Retinal pigment epithelial cell (primary cell): ENCODE measurements around the gene AGMO.

Experiments used
- DNase-seq: peaks from one replicate; pipeline ENCODE4 v3.0.0-alpha.2; 2010; ENCODE audit warnings: low read depth
- H3K4me3 ChIP-seq: 2 replicates; pipeline ENCODE4 v1.5.1; 2011; ENCODE audit warnings: mild to moderate bottlenecking, low read length, control low read depth, moderate library complexity
- TF ChIP-seq, protein P1 (sequence below): conservative IDR thresholded peaks from 2 replicates; pipeline ENCODE4 v1.5.1; 2011; ENCODE audit warnings: low read depth, low read length, control low read depth, inconsistent platforms

AGMO gene

DNA sequence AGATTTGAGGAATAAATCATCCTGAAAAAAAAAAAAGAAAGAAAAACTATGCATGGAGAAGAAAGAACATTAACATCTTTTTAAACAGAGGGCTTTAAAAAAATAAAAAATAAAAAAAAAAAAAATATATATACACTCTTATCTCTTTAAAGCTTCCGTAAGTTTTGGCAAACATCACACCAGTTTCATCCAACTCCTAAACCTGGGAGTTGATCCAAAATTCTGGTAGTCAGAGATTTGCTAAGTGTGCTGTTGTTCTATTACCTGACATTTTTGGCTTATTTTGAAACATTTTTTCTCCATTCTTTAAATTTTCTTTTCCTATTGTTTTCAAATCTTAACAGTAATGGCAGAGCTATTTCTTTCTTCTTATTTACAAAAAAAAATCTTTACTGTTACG lies 273.1 kb downstream of the AGMO start:
- no peak overlapping the region for H3K4me3 ChIP-seq
- DNase-seq: no peak
- TF ChIP-seq, protein P1, sequence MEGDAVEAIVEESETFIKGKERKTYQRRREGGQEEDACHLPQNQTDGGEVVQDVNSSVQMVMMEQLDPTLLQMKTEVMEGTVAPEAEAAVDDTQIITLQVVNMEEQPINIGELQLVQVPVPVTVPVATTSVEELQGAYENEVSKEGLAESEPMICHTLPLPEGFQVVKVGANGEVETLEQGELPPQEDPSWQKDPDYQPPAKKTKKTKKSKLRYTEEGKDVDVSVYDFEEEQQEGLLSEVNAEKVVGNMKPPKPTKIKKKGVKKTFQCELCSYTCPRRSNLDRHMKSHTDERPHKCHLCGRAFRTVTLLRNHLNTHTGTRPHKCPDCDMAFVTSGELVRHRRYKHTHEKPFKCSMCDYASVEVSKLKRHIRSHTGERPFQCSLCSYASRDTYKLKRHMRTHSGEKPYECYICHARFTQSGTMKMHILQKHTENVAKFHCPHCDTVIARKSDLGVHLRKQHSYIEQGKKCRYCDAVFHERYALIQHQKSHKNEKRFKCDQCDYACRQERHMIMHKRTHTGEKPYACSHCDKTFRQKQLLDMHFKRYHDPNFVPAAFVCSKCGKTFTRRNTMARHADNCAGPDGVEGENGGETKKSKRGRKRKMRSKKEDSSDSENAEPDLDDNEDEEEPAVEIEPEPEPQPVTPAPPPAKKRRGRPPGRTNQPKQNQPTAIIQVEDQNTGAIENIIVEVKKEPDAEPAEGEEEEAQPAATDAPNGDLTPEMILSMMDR: no peak

DNA sequence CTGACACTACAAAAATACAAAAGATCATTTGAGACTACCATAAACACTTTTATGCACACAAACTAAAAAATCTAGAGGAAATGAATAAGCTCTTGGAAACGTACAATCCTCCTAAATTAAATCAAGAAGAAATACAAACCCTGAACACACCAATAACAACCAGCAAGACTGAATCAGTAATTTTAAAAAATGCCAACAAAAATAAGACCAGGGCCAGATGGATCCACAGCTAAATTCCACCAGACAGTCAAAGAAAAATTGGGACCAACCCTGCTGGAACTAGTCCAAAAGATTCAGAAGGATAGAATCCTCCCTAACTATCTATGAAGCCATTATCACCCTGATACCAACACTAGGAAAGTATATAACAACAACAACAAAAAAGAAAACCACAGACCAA lies 277.4 kb downstream of the AGMO start:
- no peak overlapping the region for H3K4me3 ChIP-seq
- TF ChIP-seq, protein P1: no peak
- no peak for DNase-seq

DNA sequence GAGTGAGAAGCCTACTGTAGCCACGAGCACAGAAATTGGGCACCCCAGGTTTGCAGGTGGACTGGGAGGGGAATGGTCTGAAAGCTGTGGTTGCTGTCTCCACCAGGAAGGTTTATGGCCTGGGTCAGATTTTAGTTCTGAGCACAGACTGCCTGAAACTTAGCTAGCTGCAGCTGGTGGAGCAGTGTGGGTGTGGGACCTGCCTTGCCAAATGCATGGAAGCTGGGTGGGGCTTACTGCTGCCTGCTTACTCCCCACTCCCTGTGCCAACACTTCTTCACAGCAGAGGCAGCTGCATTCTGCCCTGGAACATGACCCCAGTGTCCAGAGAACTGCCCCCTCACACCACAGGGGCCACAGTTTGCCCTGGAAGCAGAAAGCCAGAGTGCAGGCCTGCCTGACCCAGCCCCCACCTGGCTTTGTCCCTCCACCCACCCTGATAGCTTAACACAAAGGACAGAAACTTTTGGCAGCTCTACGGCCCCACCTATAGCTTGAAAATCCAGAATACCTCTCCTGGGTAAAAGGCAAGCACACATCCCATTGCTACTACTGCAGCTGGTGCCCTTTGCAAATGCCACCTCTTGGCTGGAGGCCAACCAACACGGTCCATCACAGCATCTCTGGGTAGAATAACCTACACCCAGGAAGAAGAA lies 281.6 kb downstream of the AGMO start:
- no peak for DNase-seq
- TF ChIP-seq, protein P1: no peak
- no peak overlapping the region for H3K4me3 ChIP-seq

DNA sequence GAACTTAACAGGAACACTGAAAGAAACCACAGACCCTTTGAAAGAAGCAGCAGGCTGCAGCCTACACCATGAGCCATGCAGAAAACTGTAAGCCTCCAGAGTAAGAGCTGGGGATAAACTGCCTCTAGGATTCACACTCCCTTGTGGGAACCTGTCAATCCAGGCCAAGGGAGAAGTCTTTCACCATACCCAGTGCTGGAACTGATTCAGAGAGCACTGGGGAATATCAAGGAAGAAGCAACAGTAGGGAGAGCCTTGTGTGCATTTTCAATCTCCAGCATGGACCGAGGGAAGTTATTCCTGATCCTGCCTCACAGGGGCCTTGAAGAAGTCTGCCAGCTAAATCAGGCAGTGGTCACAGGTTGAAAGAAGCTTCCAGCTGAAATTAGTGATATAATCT lies 282.2 kb downstream of the AGMO start:
- no peak overlapping the region for H3K4me3 ChIP-seq
- TF ChIP-seq, protein P1: no peak
- no peak for DNase-seq

DNA sequence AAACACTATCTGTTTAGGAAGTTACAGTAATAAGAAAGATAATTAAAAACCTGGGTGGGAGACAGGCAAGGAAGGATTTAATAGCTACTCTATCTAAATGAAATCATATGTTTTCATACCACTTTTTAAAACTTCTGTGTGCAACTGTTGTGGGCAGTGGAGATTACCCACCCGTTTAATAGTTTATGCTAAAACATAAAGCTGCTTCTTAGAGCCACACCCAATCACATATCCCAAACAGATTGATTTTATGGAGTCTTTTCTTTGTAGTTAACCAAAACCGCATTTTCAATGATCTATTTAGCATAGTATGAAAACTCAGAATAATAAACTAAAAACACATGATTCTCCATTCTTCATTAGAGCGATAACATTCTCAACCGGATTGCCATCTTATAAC lies 304.1 kb downstream of the AGMO start:
- TF ChIP-seq, protein P1: no peak
- no peak for DNase-seq
- H3K4me3 ChIP-seq: no peak overlapping the region

DNA sequence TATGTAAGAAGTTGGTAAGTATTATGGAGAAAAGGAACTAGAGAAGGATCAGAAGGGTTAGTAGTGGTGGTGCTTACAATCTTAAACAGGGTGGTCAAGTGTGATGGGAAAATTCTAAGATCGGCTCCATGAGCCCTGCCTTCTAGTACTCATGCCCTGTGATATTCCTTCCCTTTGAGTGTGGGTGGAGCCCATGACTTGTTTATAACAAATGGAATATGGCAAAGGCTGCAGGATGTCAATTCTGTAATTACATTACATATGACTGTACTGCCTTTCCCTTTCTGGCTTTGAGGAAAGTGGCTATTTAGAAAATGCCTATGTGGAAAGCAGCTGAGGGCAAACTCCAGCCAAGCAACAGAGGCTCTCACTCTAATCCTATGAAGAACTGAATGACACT lies 309.6 kb downstream of the AGMO start:
- TF ChIP-seq, protein P1: no peak
- no peak for DNase-seq
- H3K4me3 ChIP-seq: no peak overlapping the region

DNA sequence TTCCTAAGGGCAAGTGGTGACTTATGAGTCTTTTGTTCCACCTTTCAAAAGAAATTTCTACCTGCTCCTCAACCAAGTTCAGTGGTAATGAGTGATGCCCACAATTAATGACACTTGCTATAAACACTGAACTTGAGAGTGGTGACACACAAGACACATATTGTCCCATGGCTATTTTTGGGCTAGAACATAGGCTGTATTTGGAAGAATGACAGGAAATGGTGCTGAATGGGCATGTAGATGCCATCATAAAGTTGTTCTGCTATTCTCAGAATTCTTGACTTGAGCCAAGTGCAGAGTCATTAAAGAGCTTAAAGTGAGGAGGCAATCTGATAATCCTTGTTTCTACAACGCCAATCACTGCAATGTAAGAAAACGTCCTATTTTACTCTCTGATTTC lies 313.3 kb downstream of the AGMO start:
- TF ChIP-seq, protein P1: no peak

More for the DNA sequence above, 313.3 kb downstream of the AGMO start:
- peak; percentile 28 for DNase-seq
- no peak overlapping the region for H3K4me3 ChIP-seq
